Nephron (organoid): ENCODE results near the gene MRPL57.
"Not testable (repeated sequence)": the region's sequence is repeated elsewhere in the genome, so short reads cannot be mapped to it uniquely, and the experiment has no call there.

ENCODE experiments used
- H3K27ac Mint-ChIP-seq, 3 experiments: 2 replicates each; pipeline ENCODE4 v1.8.0; 2020; ENCODE audit warnings: mixed read lengths in 3 of 3, mild to moderate bottlenecking in 2 of 3, moderate library complexity in 1 of 3
- H3K27me3 Mint-ChIP-seq: 2 replicates; pipeline ENCODE4 v1.8.0; 2021; ENCODE audit warnings: low read depth, mild to moderate bottlenecking, moderate library complexity, mixed read lengths
- H3K36me3 Mint-ChIP-seq: 2 replicates; pipeline ENCODE4 v1.8.0; 2020; ENCODE audit warnings: low read depth, mixed read lengths
- H3K4me1 Mint-ChIP-seq: 2 replicates; pipeline ENCODE4 v1.8.0; 2020; ENCODE audit warnings: mixed read lengths
- H3K4me3 Mint-ChIP-seq, 3 experiments: 2 replicates each; pipeline ENCODE4 v1.8.0; 2020; ENCODE audit warnings: mild to moderate bottlenecking in 3 of 3, mixed read lengths in 3 of 3, moderate library complexity in 2 of 3
- H3K9me3 Mint-ChIP-seq: 2 replicates; pipeline ENCODE4 v1.8.0; 2020; ENCODE audit warnings: mixed read lengths
- CTCF ChIP-seq, 3 experiments: fragments of 200-600 bp; sonication (generic); IDR thresholded peaks; one replicate each; pipeline ENCODE4 v1.5.0; 2021; ENCODE audit warnings: antibody characterized with exemption in 3 of 3; ENCODE audit not compliant: unreplicated experiment in 3 of 3

Gene MRPL57

GRCh38 chr13:21176215-21176981 is at the start of gene MRPL57, which contains the start of gene SKA3:
MRPL57 (plus strand) TSS chr13:21176658; CDS start chr13:21176917, 259 bp downstream.
SKA3 (minus strand) TSS chr13:21176552; CDS start chr13:21176477, 75 bp downstream.
- Mint-ChIP-seq H3K9me3 (no peaks in the 10 kb centered on the region), H3K4me3 (peak within 1 kb of the TSS; percentile 99), H3K27ac (peak within 1 kb of the TSS; percentile 90 to 98 (median 96)), H3K36me3 (peaks cover 4% of the 10 kb centered on the region), H3K4me1 (peaks cover 6% of the 10 kb centered on the region), H3K27me3 (no peaks in the 10 kb centered on the region)
- peak in 2 of 3 experiments; percentile 22 to 29 for TF ChIP-seq CTCF (IDR thresholded peaks at IDR 0.05; ENCODE audit: unreplicated experiment in 3 of 3)

- H3K9me3 Mint-ChIP-seq: no peaks in the 10 kb centered on the region
- H3K4me3 Mint-ChIP-seq: no peak overlapping the region
- peaks cover 5% of the 10 kb centered on the region for H3K27me3 Mint-ChIP-seq
- no peak for TF ChIP-seq CTCF (IDR thresholded peaks at IDR 0.05; ENCODE audit: unreplicated experiment in 3 of 3)
- no peaks in the 10 kb centered on the region for H3K4me1 Mint-ChIP-seq
- H3K27ac Mint-ChIP-seq: no peak overlapping the region
- no peaks in the 10 kb centered on the region for H3K36me3 Mint-ChIP-seq
These were observed 46.3 kb upstream of the MRPL57 start for GRCh38 chr13:21130116-21130515.

GRCh38 chr13:21133077-21133476 is 43.4 kb upstream of the MRPL57 start:
- Mint-ChIP-seq H3K36me3 (no peaks in the 10 kb centered on the region), H3K4me1 (no peaks in the 10 kb centered on the region), H3K27me3 (no peaks in the 10 kb centered on the region), H3K27ac (no peak overlapping the region), H3K9me3 (no peaks in the 10 kb centered on the region), H3K4me3 (no peak overlapping the region)
- no peak for TF ChIP-seq CTCF (IDR thresholded peaks at IDR 0.05; ENCODE audit: unreplicated experiment in 3 of 3)

- Mint-ChIP-seq H3K9me3 (no peaks in the 10 kb centered on the region), H3K4me3 (no peak overlapping the region), H3K4me1 (peaks cover under 1% of the 10 kb centered on the region), H3K36me3 (no peaks in the 10 kb centered on the region), H3K27me3 (no peaks in the 10 kb centered on the region), H3K27ac (no peak overlapping the region)
- TF ChIP-seq CTCF (IDR thresholded peaks at IDR 0.05; ENCODE audit: unreplicated experiment in 3 of 3): no peak
These were observed 42.0 kb upstream of the MRPL57 start for GRCh38 chr13:21134475-21134874.

GRCh38 chr13:21135833-21136232 is 40.6 kb upstream of the MRPL57 start:
- not testable (repeated sequence) for H3K36me3 Mint-ChIP-seq, H3K27me3 Mint-ChIP-seq, H3K9me3 Mint-ChIP-seq, H3K27ac Mint-ChIP-seq, H3K4me3 Mint-ChIP-seq
- H3K4me1 Mint-ChIP-seq: peaks cover 10% of the 10 kb centered on the region

GRCh38 chr13:21137696-21138095 is 38.8 kb upstream of the MRPL57 start:
- Mint-ChIP-seq H3K4me1 (peaks cover 16% of the 10 kb centered on the region), H3K36me3 (peaks cover 7% of the 10 kb centered on the region), H3K27ac (no peak overlapping the region), H3K4me3 (no peak overlapping the region), H3K27me3 (no peaks in the 10 kb centered on the region), H3K9me3 (no peaks in the 10 kb centered on the region)
- TF ChIP-seq CTCF (IDR thresholded peaks at IDR 0.05; ENCODE audit: unreplicated experiment in 3 of 3): no peak
